Ascending aorta (tissue), 2 donors: ENCODE results near the gene RYR3. TPM values are rescaled to one million over a fixed set of nuclear protein-coding genes. Genes with fewer than 3 reads are reported as not detected.

Source experiments
- DNase-seq, 2 donors: peaks; one replicate each; pipeline ENCODE4 v3.0.0-alpha.2; 2019; ENCODE audit warnings: low spot score in 2 of 2
- H3K27ac ChIP-seq, 2 donors: fragments of 200-600 bp; sonication (generic); one replicate each; pipeline ENCODE4 v1.5.1; 2016 to 2017; ENCODE audit warnings: mild to moderate bottlenecking in 1 of 2
- H3K27me3 ChIP-seq: fragments of 200-600 bp; sonication (generic); one replicate; pipeline ENCODE4 v1.5.1; 2017
- H3K36me3 ChIP-seq, 2 donors: fragments of 200-600 bp; sonication (generic); one replicate each; pipeline ENCODE4 v1.5.1; 2016
- H3K4me1 ChIP-seq, 2 donors: fragments of 200-600 bp; sonication (generic); one replicate each; pipeline ENCODE4 v1.5.1; 2016 to 2017; ENCODE audit warnings: mild to moderate bottlenecking in 1 of 2
- H3K4me3 ChIP-seq, 2 donors: fragments of 200-600 bp; sonication (generic); one replicate each; pipeline ENCODE4 v1.5.1; 2016 to 2017; ENCODE audit warnings: mild to moderate bottlenecking in 1 of 2
- H3K9me3 ChIP-seq, 2 donors: fragments of 200-600 bp; sonication (generic); one replicate each; pipeline ENCODE4 v1.5.1; 2016
- CTCF ChIP-seq, 3 experiments: fragments of 200-600 bp in 2 of 3; fragments of 450-650 bp in 1 of 3; sonication (generic) in 2 of 3; IDR thresholded peaks; one replicate each; pipeline ENCODE4 v1.5.1; 2016 to 2019; ENCODE audit warnings: antibody characterized with exemption in 3 of 3, mild to moderate bottlenecking in 1 of 3, moderate library complexity in 1 of 3
- intact Hi-C: fragments of 100-400 bp; cut with DNase I; formaldehyde crosslinking; loops from one replicate; pipeline ENCODE4 v1.15.1; 2023
- total RNA-seq: library from RNA; depleted of rRNA; stranded (reverse); fragments of >200 nt; gene quantifications from one replicate; pipeline ENCODE4 v1.1.0, GENCODE V29; 2016

Gene RYR3
- total RNA-seq, 1 donor from 2014 or later: 3.1 TPM

- TF ChIP-seq CTCF (IDR thresholded peaks at IDR 0.05): no peak
- H3K9me3 ChIP-seq: no peaks in the 10 kb centered on the region
- H3K27ac ChIP-seq: no peak overlapping the region
- no peaks in the 10 kb centered on the region for H3K27me3 ChIP-seq
- H3K36me3 ChIP-seq: no peaks in the 10 kb centered on the region
- intact Hi-C loops: loop anchor here (10.0 kb wide), 1 partner anchor 608 kb away; no protein-coding TSS in a partner anchor
- H3K4me3 ChIP-seq: no peak overlapping the region
- H3K4me1 ChIP-seq: no peaks in the 10 kb centered on the region
- DNase-seq: no peak
Measured at GRCh38 chr15:33693166-33693800, 382.5 kb downstream of the RYR3 start.

- Histone ChIP-seq H3K36me3 (no peaks in the 10 kb centered on the region), H3K4me1 (no peaks in the 10 kb centered on the region), H3K9me3 (no peaks in the 10 kb centered on the region), H3K27ac (no peak overlapping the region), H3K27me3 (no peaks in the 10 kb centered on the region), H3K4me3 (no peak overlapping the region)
- intact Hi-C loops: loop anchor here (10.0 kb wide), 1 partner anchor 613 kb away; no protein-coding TSS in a partner anchor
- no peak for TF ChIP-seq CTCF (IDR thresholded peaks at IDR 0.05)
- no peak for DNase-seq
Measured at GRCh38 chr15:33698126-33698525, 387.4 kb downstream of the RYR3 start.

GRCh38 chr15:33699145-33699544 is 388.4 kb downstream of the RYR3 start:
- intact Hi-C loops: loop anchor here (10.0 kb wide), 1 partner anchor 614 kb away; no protein-coding TSS in a partner anchor

GRCh38 chr15:33699691-33700447 is 389.1 kb downstream of the RYR3 start:
- no peak for DNase-seq
- peak in 1 of 3 experiments; percentile 24 for TF ChIP-seq CTCF (IDR thresholded peaks at IDR 0.05)
- H3K27ac ChIP-seq: no peak overlapping the region
- no peaks in the 10 kb centered on the region for H3K4me1 ChIP-seq
- H3K4me3 ChIP-seq: no peak overlapping the region
- H3K9me3 ChIP-seq: no peaks in the 10 kb centered on the region
- H3K36me3 ChIP-seq: no peaks in the 10 kb centered on the region
- intact Hi-C loops: loop anchor here (2.0 to 10.0 kb wide), 3 partner anchors 391 to 615 kb away; no protein-coding TSS in a partner anchor
- no peaks in the 10 kb centered on the region for H3K27me3 ChIP-seq

More at GRCh38 chr15:33699145-33699544, 388.4 kb downstream of the RYR3 start:
- TF ChIP-seq CTCF (IDR thresholded peaks at IDR 0.05): no peak
- no peak overlapping the region for H3K27ac ChIP-seq
- DNase-seq: no peak
- no peaks in the 10 kb centered on the region for H3K9me3 ChIP-seq
- H3K36me3 ChIP-seq: no peaks in the 10 kb centered on the region
- H3K4me3 ChIP-seq: no peak overlapping the region
- H3K27me3 ChIP-seq: no peaks in the 10 kb centered on the region
- H3K4me1 ChIP-seq: no peaks in the 10 kb centered on the region

- Histone ChIP-seq H3K4me1 (no peaks in the 10 kb centered on the region), H3K9me3 (no peaks in the 10 kb centered on the region), H3K27me3 (no peaks in the 10 kb centered on the region), H3K27ac (no peak overlapping the region), H3K36me3 (no peaks in the 10 kb centered on the region), H3K4me3 (no peak overlapping the region)
- peak; percentile 73 to 93 (median 93) for TF ChIP-seq CTCF (IDR thresholded peaks at IDR 0.05)
- DNase-seq: peak; percentile 11 to 80
- intact Hi-C loops: loop anchor here (2.0 kb wide), 2 partner anchors 392 to 408 kb away; no protein-coding TSS in a partner anchor
Measured at GRCh38 chr15:33700695-33701303, 390.0 kb downstream of the RYR3 start.
